Measurements from ENCODE around the gene ETV6. TPM values are rescaled to one million over a fixed set of nuclear protein-coding genes. Genes with fewer than 3 reads are reported as not detected.

Gene ETV6
- total and polyA plus RNA-seq, 2 of the 8 experiments (the other 6 are each of a cell fraction or from before 2014, with no cell fraction given): 5.5 to 23.9 TPM

GRCh38 chr12:11731455-11731854, 82.0 kb downstream of the ETV6 start (continued):
- no peak for TF ChIP-seq CHD7 (IDR thresholded peaks at IDR 0.05; ENCODE audit: insufficient replicate concordance, low read length)
- TF ChIP-seq E2F6 (IDR thresholded peaks at IDR 0.05): no peak

Data from H1 (cell line).